ENCODE measurements around the gene PYDC1.

DNA sequence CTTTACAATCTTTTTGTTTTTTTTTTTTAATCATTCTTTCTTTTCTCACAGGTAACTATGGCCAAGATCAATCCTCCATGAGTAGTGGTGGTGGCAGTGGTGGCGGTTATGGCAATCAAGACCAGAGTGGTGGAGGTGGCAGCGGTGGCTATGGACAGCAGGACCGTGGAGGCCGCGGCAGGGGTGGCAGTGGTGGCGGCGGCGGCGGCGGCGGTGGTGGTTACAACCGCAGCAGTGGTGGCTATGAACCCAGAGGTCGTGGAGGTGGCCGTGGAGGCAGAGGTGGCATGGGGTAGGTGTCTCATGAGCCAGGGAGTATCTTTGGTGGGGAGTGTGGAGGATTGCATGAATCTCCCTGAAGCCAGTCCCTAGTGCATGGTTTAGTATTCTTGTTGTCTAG is 32.0 kb downstream of the PYDC1 start:
- TF ChIP-seq, protein P1, sequence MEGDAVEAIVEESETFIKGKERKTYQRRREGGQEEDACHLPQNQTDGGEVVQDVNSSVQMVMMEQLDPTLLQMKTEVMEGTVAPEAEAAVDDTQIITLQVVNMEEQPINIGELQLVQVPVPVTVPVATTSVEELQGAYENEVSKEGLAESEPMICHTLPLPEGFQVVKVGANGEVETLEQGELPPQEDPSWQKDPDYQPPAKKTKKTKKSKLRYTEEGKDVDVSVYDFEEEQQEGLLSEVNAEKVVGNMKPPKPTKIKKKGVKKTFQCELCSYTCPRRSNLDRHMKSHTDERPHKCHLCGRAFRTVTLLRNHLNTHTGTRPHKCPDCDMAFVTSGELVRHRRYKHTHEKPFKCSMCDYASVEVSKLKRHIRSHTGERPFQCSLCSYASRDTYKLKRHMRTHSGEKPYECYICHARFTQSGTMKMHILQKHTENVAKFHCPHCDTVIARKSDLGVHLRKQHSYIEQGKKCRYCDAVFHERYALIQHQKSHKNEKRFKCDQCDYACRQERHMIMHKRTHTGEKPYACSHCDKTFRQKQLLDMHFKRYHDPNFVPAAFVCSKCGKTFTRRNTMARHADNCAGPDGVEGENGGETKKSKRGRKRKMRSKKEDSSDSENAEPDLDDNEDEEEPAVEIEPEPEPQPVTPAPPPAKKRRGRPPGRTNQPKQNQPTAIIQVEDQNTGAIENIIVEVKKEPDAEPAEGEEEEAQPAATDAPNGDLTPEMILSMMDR (conservative IDR thresholded peaks at IDR 0.05; ENCODE audit: low read depth in 2 of 2), result no peak
- TF ChIP-seq EZH2 (IDR thresholded peaks at IDR 0.05; ENCODE audit: low read depth, unreplicated experiment), result no peak
- TF ChIP-seq POLR2AphosphoS5 (IDR thresholded peaks at IDR 0.05; ENCODE audit: low read depth), result no peak
- TF ChIP-seq JUNB (IDR thresholded peaks at IDR 0.05; ENCODE audit: unreplicated experiment), result no peak
- no peak for TF ChIP-seq ZNF114 (CRISPR knock-in tag; IDR thresholded peaks at IDR 0.05)
- TF ChIP-seq EZH2phosphoT487 (IDR thresholded peaks at IDR 0.05; ENCODE audit: unreplicated experiment), result no peak
- no peak for TF ChIP-seq CREB1 (CRISPR knock-in tag; IDR thresholded peaks at IDR 0.05; ENCODE audit: low read depth)
- TF ChIP-seq, protein P2, sequence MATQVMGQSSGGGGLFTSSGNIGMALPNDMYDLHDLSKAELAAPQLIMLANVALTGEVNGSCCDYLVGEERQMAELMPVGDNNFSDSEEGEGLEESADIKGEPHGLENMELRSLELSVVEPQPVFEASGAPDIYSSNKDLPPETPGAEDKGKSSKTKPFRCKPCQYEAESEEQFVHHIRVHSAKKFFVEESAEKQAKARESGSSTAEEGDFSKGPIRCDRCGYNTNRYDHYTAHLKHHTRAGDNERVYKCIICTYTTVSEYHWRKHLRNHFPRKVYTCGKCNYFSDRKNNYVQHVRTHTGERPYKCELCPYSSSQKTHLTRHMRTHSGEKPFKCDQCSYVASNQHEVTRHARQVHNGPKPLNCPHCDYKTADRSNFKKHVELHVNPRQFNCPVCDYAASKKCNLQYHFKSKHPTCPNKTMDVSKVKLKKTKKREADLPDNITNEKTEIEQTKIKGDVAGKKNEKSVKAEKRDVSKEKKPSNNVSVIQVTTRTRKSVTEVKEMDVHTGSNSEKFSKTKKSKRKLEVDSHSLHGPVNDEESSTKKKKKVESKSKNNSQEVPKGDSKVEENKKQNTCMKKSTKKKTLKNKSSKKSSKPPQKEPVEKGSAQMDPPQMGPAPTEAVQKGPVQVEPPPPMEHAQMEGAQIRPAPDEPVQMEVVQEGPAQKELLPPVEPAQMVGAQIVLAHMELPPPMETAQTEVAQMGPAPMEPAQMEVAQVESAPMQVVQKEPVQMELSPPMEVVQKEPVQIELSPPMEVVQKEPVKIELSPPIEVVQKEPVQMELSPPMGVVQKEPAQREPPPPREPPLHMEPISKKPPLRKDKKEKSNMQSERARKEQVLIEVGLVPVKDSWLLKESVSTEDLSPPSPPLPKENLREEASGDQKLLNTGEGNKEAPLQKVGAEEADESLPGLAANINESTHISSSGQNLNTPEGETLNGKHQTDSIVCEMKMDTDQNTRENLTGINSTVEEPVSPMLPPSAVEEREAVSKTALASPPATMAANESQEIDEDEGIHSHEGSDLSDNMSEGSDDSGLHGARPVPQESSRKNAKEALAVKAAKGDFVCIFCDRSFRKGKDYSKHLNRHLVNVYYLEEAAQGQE (IDR thresholded peaks at IDR 0.05; ENCODE audit: unreplicated experiment), result no peak
- no peak for TF ChIP-seq ZNF331 (CRISPR knock-in tag; IDR thresholded peaks at IDR 0.05; ENCODE audit: low read depth)
- TF ChIP-seq, protein P3, sequence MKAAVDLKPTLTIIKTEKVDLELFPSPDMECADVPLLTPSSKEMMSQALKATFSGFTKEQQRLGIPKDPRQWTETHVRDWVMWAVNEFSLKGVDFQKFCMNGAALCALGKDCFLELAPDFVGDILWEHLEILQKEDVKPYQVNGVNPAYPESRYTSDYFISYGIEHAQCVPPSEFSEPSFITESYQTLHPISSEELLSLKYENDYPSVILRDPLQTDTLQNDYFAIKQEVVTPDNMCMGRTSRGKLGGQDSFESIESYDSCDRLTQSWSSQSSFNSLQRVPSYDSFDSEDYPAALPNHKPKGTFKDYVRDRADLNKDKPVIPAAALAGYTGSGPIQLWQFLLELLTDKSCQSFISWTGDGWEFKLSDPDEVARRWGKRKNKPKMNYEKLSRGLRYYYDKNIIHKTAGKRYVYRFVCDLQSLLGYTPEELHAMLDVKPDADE (IDR thresholded peaks at IDR 0.05), result no peak
